ENCODE results near the gene ATP9B.

GRCh38 chr18:79345366-79345765 lies 276.2 kb downstream of the ATP9B start:
- TF ChIP-seq CTCF (IDR thresholded peaks at IDR 0.05) (no peak), EP300 (IDR thresholded peaks at IDR 0.05) (no peak), POLR2A (IDR thresholded peaks at IDR 0.05) (no peak)

Measured in ovary (tissue), 3 donors.